SW 1271 (cell line): Measurements from ENCODE around the gene IMP3.
"Not testable (repeated sequence)": the region's sequence is repeated elsewhere in the genome, so short reads cannot be mapped to it uniquely, and the experiment has no call there.

Experiments
- DNase-seq, 2 experiments: peaks; one replicate each; lab custom pipeline; 2025; lab: John Stamatoyannopoulos, UW

IMP3 gene, protein sequence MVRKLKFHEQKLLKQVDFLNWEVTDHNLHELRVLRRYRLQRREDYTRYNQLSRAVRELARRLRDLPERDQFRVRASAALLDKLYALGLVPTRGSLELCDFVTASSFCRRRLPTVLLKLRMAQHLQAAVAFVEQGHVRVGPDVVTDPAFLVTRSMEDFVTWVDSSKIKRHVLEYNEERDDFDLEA

DNA sequence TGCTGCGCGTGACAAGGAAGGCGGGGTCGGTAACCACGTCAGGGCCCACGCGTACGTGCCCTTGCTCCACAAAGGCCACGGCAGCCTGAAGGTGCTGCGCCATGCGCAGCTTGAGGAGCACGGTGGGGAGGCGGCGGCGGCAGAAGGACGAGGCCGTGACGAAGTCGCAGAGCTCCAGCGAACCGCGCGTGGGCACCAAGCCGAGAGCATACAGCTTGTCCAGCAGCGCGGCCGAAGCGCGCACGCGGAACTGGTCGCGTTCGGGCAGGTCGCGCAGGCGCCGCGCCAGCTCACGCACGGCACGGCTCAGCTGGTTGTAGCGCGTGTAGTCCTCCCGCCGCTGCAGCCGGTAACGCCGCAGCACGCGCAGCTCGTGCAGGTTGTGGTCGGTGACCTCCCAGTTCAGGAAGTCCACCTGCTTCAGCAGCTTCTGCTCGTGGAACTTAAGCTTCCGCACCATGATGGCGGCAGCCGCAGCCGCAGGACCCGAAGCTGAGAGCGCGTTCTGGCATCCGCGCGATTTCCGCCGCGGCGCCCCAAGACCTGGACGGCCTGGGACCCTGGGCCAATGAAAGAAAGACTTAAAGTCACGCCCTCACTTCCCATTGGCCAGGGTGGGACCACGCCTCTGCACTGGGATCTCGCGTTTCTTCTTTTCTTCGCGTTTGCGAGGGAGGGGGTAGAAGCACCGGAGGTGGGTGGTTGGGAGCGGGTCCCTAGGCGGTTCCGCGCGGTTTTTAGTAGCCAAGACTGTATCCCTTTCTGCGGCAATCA, at the start of gene IMP3:
Gene IMP3 (minus strand): TSS at position 516 of the 774 bp plus-strand sequence. CDS start 56 bp downstream, at position 460.
- peak; percentile 98 to 99 for DNase-seq

DNA sequence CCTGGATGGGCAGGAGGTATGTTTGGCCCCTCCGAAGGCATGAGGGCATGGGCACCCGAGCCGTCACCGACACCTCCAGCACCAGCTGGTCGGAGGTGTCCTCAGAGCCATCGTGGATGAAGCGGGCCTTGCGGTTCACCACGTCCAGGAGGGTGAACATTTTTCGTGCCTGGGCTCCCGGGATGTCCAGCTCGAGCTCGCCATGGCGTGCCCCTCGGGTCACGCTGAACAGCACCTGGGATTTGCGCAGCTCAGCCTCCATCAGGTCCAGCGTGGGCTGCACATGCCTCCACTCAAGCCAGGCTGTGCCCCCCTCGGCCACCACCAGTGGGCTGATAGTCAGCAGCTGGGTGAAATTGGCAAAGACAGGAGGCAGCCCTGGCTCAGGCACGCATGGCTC, 49.4 kb upstream of the IMP3 start:
- DNase-seq, result not testable (repeated sequence)

DNA sequence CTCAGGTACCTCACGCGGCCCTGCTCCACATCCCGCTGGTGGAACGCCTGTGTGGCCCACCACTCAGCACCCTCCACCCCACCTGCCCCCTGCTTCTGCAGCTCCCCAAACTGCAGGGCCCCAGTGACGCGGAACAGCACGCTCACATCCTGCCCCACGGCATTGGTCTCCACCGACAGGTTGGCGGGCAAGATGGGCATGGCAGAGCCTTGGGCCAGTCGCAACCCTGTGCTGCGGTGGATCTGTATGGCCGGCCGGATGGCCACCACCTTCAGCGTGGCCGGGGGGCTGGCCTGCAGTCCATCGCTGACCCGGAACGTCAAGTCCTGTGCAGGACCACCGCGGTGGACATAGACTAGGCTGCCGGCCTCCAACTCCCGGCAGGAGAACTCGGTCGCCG, 48.8 kb upstream of the IMP3 start:
- DNase-seq, result no peak

DNA sequence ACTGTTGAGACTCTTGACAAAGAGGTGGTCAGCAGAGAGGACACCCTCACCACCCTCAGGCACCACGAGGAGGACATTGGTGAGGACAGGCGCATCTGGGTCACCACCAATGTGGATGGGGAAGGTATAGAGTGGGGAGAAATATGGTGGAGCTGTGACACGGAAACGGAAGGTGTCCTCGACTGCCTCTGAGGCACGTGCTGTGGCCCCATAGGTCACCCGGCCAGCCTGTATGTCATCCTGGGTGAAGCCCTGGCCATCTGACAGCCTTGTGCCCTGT, 48.2 kb upstream of the IMP3 start:
- DNase-seq, result no peak

DNA sequence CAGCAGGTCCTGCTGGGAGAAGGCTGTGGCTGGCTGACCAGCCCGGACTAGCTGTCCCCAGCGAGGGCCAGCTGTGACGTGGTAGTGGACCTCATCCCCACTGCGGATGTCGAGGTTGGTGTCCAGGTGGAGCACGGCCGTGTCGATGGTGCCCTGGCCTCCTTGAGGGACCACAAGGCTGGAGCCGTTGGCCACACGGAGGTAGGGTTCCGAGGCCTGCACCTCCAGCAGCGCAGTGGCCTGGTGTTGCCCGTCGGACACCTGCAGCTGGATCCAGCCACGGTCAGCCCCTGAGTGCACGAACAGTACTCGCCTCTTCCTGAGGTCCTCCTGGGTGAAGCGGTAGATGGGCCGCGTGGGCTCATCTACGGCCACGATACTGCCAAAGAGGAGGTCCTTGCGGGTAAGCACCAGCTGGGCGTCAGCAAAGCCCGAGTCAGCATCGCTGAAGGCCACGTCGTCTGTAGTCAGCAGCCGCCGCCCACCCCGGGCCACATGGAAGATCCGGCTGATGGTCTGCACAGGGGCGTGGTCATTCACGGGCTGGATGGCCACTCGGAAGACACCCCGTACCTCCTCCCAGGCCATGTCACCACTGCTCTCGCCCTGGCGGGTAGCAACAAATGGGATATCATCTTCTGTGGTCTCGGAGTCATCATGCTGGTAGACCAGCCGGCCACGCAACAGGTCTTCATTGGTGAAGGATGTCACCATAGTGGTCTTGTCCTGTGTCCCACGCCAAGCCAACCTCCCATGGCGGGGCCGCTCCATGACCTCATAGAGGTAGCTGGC, 47.7 kb upstream of the IMP3 start:
- DNase-seq, result no peak

DNA sequence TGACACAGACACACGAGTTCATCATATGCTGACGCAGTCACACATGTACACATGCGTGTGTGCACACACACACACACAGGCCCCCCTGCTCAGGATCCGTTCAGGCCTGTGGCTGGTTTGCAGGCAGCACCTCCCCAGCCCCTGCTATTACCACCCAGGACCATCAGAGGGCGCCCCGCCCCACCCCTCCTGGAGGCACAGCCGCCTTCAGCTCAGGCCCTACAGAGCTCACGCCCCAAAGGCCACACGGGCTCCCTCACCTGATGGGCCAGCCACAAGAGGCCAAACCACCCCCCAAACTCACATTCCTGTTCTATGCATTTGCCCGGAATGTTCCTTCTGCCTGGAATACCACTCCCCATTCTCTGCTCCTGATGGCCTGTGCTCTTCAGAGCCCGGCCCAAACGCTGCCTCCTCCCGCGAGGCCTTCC, 46.2 kb upstream of the IMP3 start:
- peak; percentile 24 to 26 for DNase-seq

DNA sequence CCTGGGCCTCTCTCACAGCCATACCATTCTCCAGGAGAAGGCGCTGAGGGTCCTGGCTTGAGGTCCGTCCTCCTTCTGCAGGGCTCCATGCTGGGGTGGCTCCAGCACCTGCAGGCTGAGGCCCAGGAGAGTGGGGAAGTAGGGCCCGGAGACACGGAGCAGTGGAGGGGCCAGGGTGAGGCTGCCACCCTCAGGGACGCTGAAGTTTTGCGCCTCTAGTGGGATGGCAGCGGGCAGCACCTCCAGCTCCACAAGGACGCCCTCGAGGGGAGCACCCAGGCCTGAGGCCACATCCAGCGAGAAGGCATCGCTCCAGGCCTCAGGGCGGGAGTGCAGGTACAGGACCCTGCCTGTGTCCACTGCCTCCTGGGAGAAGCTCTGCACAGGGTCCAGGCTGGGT, 45.2 kb upstream of the IMP3 start:
- no peak for DNase-seq

DNA sequence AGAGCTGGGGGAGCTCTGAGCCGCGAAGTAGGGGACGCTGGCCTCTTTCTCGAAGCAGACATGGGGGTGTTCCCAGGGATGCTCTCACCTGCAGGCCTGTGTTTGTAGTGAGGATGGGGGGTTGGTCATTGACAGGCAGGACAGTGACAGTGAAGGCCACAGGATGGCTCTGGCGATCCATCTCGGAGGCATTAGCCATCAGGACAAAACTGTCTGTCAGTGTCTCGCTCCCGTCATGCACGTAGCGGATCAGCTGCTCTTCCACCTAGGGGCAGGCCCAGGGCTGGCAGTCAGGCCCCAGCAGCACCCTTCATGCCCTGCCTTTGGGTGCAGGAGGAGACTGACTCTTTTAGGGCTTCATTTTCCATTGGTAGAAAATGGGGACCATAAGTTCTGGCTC, 44.6 kb upstream of the IMP3 start:
- DNase-seq, result no peak

DNA sequence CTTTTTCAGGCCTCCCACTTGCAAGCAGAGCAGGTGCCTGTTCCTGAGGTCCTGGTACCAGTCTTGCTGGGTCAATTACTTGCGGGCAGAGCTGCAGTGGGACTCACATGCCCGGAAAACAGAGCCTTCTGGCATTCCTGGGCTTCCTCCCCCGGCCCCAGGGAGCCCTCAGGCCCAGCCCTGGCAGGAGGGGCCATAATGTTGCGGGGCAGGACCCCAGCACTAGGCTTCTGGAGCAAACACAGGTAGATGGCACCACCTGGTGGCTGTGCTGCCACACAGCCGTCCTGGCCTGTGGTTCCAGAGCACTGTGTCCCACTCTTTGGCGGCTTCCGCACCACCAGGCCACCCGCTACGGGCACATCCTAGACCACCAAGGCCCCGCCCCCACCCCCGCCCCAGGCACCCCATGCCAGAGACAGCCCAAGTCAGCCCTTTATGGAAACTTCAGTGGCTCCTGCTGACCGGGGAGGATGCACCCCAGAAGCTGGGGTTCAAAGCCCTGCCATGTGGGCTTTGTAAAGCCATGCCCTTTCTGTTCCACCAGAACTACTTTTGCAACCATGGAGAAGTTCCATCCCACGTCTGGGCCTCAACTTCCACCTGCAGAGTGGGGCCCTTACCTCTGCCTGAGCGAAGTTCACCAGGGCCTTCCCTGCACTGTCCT, 43.8 kb upstream of the IMP3 start:
- DNase-seq, result peak; percentile 18 to 64

DNA sequence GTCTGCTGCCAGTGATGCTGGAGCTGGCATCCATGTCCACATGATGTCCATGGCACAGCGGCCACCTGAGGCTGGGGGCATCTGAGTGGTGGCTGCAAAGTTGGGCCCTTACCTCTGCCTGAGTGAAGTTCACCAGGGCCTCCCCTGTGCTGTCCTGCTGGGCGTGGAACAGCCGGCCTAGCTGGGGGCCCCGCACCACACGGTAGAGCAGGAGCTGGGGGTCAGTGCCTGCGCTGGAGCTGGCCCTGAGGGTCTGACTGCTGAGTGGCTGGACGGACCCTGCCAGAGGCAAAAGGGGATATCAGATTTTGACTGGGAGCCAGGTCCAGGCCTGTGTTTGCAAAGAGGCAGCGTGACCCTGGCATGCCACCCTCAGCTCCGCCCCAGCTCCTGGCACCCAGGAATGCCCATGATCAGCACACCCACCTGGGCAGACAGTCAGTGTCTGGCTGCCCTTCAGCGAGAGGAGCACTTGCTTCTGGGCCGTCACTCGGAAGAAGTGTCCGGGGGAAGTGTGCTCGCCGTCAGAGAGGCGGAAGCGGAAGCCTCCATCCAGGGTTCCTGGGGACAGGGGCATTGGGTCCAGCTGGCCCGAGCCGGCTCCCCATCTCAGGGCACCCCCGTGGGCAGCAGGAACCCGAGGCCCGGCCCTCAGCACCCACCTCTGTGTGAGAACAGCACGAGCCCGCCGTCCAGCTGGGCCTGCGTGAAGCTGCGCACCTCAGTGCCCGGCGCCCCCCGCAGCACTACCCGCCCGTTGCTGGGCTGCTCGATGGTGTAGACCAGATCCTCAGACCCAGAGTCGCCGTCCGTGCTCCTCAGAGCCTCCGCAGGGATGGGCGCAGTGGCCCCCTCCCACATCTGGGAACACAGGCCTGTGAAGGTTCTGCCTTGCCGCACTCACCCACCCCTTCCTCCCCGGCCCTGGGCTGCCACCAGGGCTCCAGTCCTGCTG, 42.4 kb upstream of the IMP3 start:
- DNase-seq, result no peak

DNA sequence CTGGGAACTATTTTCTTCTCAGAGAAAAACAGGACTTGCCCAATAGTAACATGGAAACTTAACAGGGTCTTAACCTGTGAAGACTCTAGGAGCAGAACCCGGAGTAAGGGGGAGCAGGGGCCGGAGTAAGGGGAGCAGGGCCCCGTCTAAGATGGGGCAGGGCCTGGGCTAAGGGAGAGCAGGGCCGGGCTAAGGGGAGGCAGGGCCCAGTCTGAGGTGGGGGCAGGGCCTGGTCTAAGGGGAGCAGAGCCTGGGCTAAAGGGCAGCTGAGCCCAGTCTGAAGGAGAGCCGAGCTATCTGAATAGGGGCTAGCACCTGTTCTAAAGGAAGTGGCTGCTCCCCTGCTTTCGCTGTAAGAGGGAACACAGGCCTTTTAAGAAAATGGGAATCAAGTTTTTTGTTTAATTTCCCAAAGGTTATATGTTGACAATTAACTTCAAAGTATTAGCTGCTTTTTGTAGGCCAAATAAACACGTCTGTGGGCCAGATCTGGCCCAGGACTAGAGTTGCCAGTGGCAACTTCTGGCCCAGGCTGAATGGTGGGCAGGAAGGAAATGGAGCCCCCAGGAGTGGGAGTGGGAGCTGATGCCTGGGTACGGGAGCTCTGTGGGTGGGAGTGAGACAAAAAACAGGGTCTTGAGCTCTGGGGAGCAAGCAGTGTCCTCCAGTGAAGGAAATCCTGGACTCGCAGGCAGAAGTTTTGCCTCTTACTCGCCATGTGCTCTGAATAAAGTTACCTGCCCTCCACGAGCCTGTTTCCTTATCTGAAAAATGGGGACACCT, 40.2 kb upstream of the IMP3 start:
- DNase-seq, result no peak

DNA sequence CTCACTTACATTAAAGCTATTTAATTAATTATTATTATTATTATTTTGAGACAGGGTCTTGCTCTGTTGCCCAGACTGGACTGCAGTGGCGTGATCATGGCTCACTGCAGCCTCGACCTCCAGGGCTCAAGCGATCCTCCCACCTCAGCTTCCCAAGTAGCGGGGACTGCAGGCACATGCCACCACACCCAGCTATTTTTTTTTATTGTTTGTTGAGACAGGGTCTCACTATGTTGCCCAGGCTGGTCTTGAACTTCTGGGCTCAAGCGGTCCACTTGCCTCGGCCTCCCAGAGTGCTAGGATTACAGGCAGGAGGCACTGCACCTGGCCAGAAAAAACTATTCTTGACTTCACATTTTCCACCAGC, 38.3 kb upstream of the IMP3 start:
- not testable (repeated sequence) for DNase-seq

DNA sequence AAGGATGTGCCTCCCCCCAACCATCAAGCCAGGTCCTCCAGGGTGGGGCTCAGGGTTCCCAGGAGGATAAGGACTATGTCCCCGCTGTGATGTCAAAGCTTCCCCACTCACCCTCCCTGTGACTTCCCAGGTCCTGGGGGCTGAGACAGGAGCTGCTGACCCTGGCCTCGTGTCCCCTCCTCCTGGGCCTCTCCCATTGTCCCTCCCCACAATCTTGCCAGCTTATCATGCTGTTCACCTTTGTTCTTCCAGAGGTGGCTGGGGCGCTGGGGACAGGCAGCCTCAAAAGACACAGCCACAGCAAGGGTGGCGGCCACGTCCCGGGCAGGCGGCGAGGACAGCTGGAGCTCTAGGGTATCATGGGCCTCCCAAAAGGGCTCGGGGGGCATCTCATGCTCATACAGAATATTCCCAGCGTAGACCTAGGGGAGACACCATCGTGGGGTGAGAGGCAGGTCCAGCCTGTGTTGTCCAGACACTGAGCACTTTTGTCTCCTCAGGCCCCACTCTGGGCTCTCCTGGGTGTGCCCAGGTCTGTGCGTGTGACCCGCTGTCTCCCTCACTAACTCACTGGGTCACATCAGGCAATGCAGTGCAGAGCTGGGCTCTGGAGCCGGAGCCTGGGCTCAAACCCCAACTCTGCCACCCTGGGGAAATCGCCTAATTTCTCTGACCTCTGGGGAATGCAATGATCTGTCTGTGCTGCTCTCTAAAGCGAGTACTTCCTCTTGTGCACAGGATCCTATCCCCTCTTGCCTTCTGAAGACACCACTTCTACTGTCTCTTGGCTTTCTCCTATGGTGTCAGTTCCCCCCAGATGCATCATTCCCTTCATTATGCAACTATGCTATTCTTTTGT, 37.7 kb upstream of the IMP3 start:
- DNase-seq, result no peak

DNA sequence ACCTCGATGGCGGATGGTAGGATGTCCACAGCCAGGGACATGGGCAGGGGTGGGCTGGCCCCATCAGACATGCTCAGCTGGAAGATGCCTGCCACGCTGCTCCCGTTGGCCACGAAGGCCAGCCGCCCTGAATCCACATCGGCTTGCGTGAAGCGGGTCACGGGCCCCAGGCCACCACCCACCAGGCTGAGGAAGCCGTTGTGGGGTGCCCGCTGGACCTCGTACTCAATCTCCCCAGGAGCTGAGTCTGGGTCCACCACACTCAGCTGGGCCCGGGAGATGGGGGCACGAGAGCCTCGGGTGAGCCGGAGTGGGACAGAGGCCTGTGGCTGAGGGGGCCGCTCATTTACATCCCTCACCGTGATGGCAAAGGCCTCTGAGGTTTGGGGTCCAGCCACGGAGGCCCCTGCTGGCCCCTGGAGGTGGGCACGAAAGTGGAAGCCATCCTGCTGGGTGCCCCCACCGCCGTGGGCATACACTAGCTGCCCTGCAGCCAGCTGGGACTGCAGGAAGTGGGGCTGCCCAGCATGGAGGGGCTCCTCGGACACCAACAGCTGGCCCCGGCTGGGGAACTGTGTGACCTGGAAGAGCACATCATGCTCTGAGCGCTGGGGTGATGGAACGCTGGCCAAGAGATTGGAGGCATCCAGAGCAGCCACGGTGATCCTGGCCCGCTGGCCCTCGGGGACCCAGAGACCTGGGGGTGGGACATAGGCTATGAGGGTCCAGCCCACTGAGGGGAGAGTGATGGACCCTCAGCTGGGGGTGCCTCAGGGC, 36.9 kb upstream of the IMP3 start:
- DNase-seq, result no peak

DNA sequence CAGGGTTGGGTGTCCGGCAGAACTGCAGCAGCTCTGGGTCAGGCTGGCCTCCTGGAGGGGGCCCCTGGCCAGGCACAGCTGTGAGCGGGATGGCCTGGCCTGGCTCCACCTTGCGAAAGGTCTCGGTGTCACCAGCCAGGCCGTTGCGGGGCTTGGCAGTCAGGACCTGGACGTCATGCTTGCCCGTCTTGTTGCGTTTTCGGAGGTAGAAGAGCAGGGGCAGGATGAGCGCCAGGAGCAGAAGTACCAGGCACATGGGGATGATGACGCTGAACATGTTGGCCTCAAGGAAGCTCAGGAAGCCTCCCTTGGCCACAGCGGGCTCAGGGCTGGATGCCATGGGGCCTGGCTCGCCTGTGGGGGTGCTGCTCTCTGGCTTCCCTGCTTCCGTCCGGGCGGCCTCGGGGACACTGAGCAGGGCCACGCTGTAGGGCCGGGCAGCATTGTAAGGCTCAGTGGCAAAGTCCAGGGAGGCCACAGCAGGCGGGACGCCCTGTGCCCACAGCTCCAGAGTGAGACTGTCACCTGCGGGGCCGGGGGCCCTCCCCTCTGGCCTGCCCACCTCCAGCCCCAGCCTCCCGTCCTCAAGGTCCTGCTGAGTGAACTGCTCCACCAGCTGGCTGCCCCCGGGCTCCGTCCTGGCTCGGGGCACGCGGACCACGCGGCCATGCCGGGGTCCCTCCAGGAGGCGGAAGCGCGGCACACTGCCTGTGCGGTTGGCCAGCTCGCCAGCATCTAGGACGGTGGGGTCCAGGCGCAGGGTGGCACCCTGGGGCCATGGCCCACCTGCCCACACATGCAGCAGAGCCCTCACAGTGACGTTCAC, 35.8 kb upstream of the IMP3 start:
- no peak for DNase-seq

DNA sequence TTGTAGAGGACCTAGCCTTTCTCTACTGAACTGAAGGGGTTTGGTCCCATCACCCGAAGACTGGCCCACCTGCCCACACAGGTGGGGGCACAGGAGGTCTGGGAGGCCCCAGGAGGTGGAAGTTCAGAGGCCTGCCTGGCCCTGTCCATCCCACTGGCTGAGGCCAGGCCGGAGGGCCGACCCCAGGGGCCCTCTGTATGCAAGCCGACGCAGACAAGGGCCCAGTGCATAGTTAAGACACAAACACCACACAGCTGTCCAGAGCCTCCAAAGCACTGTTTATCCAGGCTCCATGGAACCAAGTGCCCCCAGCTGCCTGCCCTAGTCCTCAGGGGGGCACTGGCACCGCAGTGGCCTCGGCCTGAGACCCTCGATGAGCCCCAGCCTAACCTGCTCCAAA, 34.3 kb upstream of the IMP3 start:
- no peak for DNase-seq

DNA sequence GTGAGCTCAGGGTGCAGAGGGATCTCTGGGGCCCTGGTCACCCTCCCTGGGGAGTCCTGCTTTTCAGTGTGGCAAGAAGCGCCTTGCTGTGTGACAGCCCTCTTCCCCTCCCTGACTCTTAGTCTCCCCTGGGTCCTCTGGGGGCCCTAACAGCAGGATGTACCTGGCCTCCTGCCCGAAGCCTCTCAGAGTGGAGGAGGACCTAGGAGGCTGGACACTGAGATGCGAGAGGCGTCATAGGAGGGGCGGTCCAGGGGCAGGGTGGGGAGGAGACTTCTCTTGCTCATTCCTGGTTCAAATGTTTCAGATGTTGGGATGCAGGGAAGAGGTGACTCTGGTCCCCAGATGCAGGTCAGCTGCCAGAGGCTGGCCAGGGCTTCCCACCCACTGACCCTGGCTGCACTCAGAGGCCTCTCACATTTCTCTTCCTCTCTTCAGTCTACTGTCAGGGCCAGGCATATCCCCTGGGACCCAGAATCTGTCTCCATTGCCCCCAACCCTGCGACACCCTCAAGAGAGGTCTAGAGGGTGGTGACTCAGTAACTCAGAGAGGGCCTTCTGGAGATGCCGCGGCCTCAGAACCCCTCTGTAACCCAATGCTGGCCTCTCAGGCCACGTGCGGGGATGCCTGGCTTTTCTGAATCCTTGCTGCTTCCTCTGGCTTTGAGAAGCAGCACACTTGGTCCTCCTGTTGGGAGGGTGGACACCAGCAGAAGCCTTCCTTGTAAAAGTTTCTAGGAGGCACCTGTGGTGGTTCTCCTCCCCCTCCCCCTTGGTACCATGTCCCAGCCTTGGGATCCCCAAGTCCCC, 33.6 kb upstream of the IMP3 start:
- no peak for DNase-seq
